Transverse colon (tissue), 3 donors: Measurements from ENCODE around the gene KRTAP5-10.
"Not testable (repeated sequence)": the region's sequence is repeated elsewhere in the genome, so short reads cannot be mapped to it uniquely, and the experiment has no call there.

Experiments
- CTCF ChIP-seq, 5 experiments: fragments of 200-600 bp in 3 of 5; fragments of 450-650 bp in 2 of 5; sonication (generic) in 3 of 5; IDR thresholded peaks; 1 replicate in 2 of 5; 2 replicates in 3 of 5; pipeline ENCODE4 v1.5.1; 2016 to 2017; ENCODE audit warnings: antibody characterized with exemption in 5 of 5, inconsistent platforms in 3 of 5, mild to moderate bottlenecking in 2 of 5, moderate library complexity in 1 of 5
- POLR2A ChIP-seq: fragments of 450-650 bp; IDR thresholded peaks from one replicate; pipeline ENCODE4 v1.6.1; 2016; ENCODE audit warnings: antibody characterized with exemption, mild to moderate bottlenecking, moderate library complexity

- TF ChIP-seq POLR2A; CTCF (IDR thresholded peaks at IDR 0.05): not testable (repeated sequence)
Measured at GRCh38 chr11:71566626-71567599, 1.6 kb downstream of the KRTAP5-10 start.
